GM18498 (cell line): ENCODE measurements around the gene TRAF7.
"Not testable (repeated sequence)": the region's sequence is repeated elsewhere in the genome, so short reads cannot be mapped to it uniquely, and the experiment has no call there.

Experiments used
- ATAC-seq: cut with Tn5 transposase; IDR thresholded peaks from one replicate; pipeline ENCODE4 v1.9.1; 2021; ENCODE audit warnings: mild to moderate bottlenecking, moderate library complexity; ENCODE audit not compliant: unreplicated experiment

The TRAF7 gene

GRCh38 chr16:2155091-2155950 lies at the start of gene TRAF7:
TRAF7 (plus strand) TSS chr16:2155782; CDS start chr16:2163921, 8,139 bp downstream.
- ATAC-seq: peak; percentile 82

- ATAC-seq: not testable (repeated sequence)
Observed at GRCh38 chr16:2106211-2106610, 49.4 kb upstream of the TRAF7 start.

- not testable (repeated sequence) for ATAC-seq
Observed at GRCh38 chr16:2107121-2107790, 48.3 kb upstream of the TRAF7 start.

GRCh38 chr16:2107791-2108125 lies 47.8 kb upstream of the TRAF7 start:
- not testable (repeated sequence) for ATAC-seq

GRCh38 chr16:2108446-2109270 lies 46.9 kb upstream of the TRAF7 start:
- ATAC-seq: not testable (repeated sequence)

GRCh38 chr16:2109271-2109580 lies 46.4 kb upstream of the TRAF7 start:
- not testable (repeated sequence) for ATAC-seq

- not testable (repeated sequence) for ATAC-seq
Observed at GRCh38 chr16:2109872-2110271, 45.7 kb upstream of the TRAF7 start.

GRCh38 chr16:2110332-2111008 lies 45.1 kb upstream of the TRAF7 start:
- ATAC-seq: not testable (repeated sequence)

- not testable (repeated sequence) for ATAC-seq
Observed at GRCh38 chr16:2111009-2111353, 44.6 kb upstream of the TRAF7 start.

GRCh38 chr16:2111412-2112335 lies 43.9 kb upstream of the TRAF7 start:
- ATAC-seq: not testable (repeated sequence)

GRCh38 chr16:2112539-2113106 lies 43.0 kb upstream of the TRAF7 start:
- not testable (repeated sequence) for ATAC-seq

- not testable (repeated sequence) for ATAC-seq
Observed at GRCh38 chr16:2114225-2114624, 41.4 kb upstream of the TRAF7 start.

GRCh38 chr16:2114885-2115590 lies 40.5 kb upstream of the TRAF7 start:
- ATAC-seq: not testable (repeated sequence)

- ATAC-seq: no peak
Observed at GRCh38 chr16:2115591-2115973, 40.0 kb upstream of the TRAF7 start.

GRCh38 chr16:2116428-2116827 lies 39.2 kb upstream of the TRAF7 start:
- not testable (repeated sequence) for ATAC-seq

- not testable (repeated sequence) for ATAC-seq
Observed at GRCh38 chr16:2117341-2117740, 38.2 kb upstream of the TRAF7 start.

GRCh38 chr16:2117960-2118722 lies 37.4 kb upstream of the TRAF7 start:
- not testable (repeated sequence) for ATAC-seq

GRCh38 chr16:2121325-2121724 lies 34.3 kb upstream of the TRAF7 start:
- ATAC-seq: not testable (repeated sequence)
